ENCODE data around the gene NTMT1.

NTMT1 gene

GRCh38 chr9:129637673-129638439, 11.9 kb downstream of the NTMT1 start:
- no peak for DNase-seq

GRCh38 chr9:129639034-129639630, 13.2 kb downstream of the NTMT1 start:
- no peak for DNase-seq

GRCh38 chr9:129639756-129640085, 13.8 kb downstream of the NTMT1 start:
- no peak for DNase-seq

- no peak for DNase-seq
Observed at GRCh38 chr9:129640086-129640870, 14.3 kb downstream of the NTMT1 start.

GRCh38 chr9:129640871-129641749, 15.1 kb downstream of the NTMT1 start:
- no peak for DNase-seq

- peak in 1 of 2 experiments; percentile 71 for DNase-seq
Observed at GRCh38 chr9:129641750-129642585, 16.0 kb downstream of the NTMT1 start, which contains the start of gene ASB6. TSS of gene ASB6 (minus strand) at chr9:129642151. CDS start at chr9:129641999, 152 bp downstream.

- DNase-seq = no peak
Observed at GRCh38 chr9:129643706-129644105, 17.7 kb downstream of the NTMT1 start.

GRCh38 chr9:129644365-129644764, 18.4 kb downstream of the NTMT1 start:
- DNase-seq = no peak

- DNase-seq = no peak
Observed at GRCh38 chr9:129644902-129645301, 18.9 kb downstream of the NTMT1 start.

GRCh38 chr9:129646252-129646651, 20.3 kb downstream of the NTMT1 start:
- no peak for DNase-seq

- no peak for DNase-seq
Observed at GRCh38 chr9:129646654-129647053, 20.7 kb downstream of the NTMT1 start.

GRCh38 chr9:129647635-129648034, 21.7 kb downstream of the NTMT1 start:
- no peak for DNase-seq

- no peak for DNase-seq
Observed at GRCh38 chr9:129648092-129648763, 22.3 kb downstream of the NTMT1 start.

GRCh38 chr9:129648764-129649115, 22.8 kb downstream of the NTMT1 start:
- no peak for DNase-seq

- no peak for DNase-seq
Observed at GRCh38 chr9:129649726-129650679, 24.0 kb downstream of the NTMT1 start.

- no peak for DNase-seq
Observed at GRCh38 chr9:129650680-129651235, 24.8 kb downstream of the NTMT1 start.

- no peak for DNase-seq
Observed at GRCh38 chr9:129653823-129654553, 28.0 kb downstream of the NTMT1 start.

- DNase-seq = no peak
Observed at GRCh38 chr9:129654554-129655040, 28.6 kb downstream of the NTMT1 start.

GRCh38 chr9:129655154-129655553, 29.2 kb downstream of the NTMT1 start:
- no peak for DNase-seq
